Skeletal muscle tissue (tissue), 4 donors: ENCODE results near the gene BACH2. TPM values are rescaled to one million over a fixed set of nuclear protein-coding genes. Genes with fewer than 3 reads are reported as not detected.

ENCODE experiments used
- H3K27ac ChIP-seq: one replicate; pipeline ENCODE4 v1.7.0; 2013; ENCODE audit warnings: mild to moderate bottlenecking, low read depth, low read length, inconsistent platforms
- H3K27me3 ChIP-seq, 3 donors: one replicate each; pipeline ENCODE4 v1.7.0; 2013; ENCODE audit warnings: low read length in 3 of 3; ENCODE audit not compliant: control insufficient read depth in 3 of 3, insufficient read depth in 3 of 3
- H3K36me3 ChIP-seq, 3 donors: one replicate each; pipeline ENCODE4 v1.7.0; 2013; ENCODE audit warnings: low read length in 3 of 3; ENCODE audit not compliant: control insufficient read depth in 3 of 3, insufficient read depth in 3 of 3
- H3K4me1 ChIP-seq, 3 donors: one replicate each; pipeline ENCODE4 v1.7.0; 2013; ENCODE audit warnings: low read length in 3 of 3, mild to moderate bottlenecking in 3 of 3; ENCODE audit not compliant: control insufficient read depth in 3 of 3, insufficient read depth in 3 of 3
- H3K4me3 ChIP-seq, 3 donors: one replicate each; pipeline ENCODE4 v1.7.0; 2013; ENCODE audit warnings: low read length in 3 of 3
- H3K9ac ChIP-seq, 3 donors: one replicate each; pipeline ENCODE4 v1.7.0; 2013; ENCODE audit warnings: low read length in 3 of 3, mild to moderate bottlenecking in 3 of 3, moderate library complexity in 2 of 3, low read depth in 1 of 3
- H3K9me3 ChIP-seq, 3 donors: one replicate each; pipeline ENCODE4 v1.7.0; 2013; ENCODE audit warnings: low read length in 3 of 3; ENCODE audit not compliant: control insufficient read depth in 3 of 3
- total RNA-seq: library from RNA; depleted of rRNA; stranded (reverse); fragments of >200 nt; gene quantifications from one replicate; pipeline ENCODE4 v1.2.3, GENCODE V29; 2014
- donor health status: Osteomylitis.

The BACH2 gene
- total RNA-seq, 1 donor from 2014 or later: 3.7 TPM

GRCh38 chr6:90303039-90303438, 6.4 kb upstream of the BACH2 start:
- no peaks in the 10 kb centered on the region for H3K4me1 ChIP-seq
- H3K36me3 ChIP-seq: no peaks in the 10 kb centered on the region
- H3K4me3 ChIP-seq: no peak overlapping the region
- H3K27ac ChIP-seq: no peak overlapping the region
- no peak overlapping the region for H3K9ac ChIP-seq
- no peaks in the 10 kb centered on the region for H3K9me3 ChIP-seq
- H3K27me3 ChIP-seq: no peaks in the 10 kb centered on the region

DNA sequence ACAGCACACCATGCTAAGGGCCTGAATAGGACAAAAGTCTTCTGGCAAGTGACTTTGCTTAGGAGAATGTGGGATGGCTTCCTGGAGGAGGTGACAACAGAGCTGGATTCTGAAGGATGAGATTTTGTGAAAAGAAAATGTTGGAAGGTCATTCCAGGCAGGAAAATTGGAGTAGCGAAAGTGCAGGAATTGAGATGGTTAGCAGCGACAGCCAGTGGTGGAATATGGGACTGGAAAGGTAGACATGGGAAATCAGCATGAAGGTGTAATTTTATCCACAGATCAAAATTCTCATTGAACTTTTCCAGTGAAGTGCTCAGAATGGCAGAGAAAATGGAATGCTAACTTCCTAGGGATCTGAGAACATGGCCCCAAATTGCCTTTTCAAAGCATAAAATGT, 5.7 kb upstream of the BACH2 start:
- H3K9ac ChIP-seq: no peak overlapping the region
- no peak overlapping the region for H3K27ac ChIP-seq
- H3K27me3 ChIP-seq: no peaks in the 10 kb centered on the region
- H3K36me3 ChIP-seq: no peaks in the 10 kb centered on the region
- H3K4me3 ChIP-seq: no peak overlapping the region
- no peaks in the 10 kb centered on the region for H3K9me3 ChIP-seq
- no peaks in the 10 kb centered on the region for H3K4me1 ChIP-seq

DNA sequence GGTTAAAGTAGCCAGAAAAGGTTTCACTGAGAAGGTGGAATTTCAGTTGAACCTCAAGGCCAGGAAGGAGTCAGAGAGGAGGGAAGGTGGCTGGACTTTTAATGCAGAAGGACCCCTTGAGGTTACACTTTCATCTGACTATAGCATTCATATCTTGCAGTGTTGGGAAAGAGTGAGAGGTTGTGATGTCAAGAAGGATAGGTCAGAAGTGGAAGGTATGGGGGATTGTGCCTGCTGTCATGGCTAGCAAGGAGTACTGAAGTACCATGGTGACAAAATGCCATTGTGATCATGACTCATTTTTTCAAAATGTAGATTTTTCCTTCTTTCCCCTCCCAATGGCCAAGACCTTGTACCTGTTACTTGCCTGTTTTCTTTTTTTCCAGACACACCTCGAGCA, 5.2 kb upstream of the BACH2 start:
- no peak overlapping the region for H3K9ac ChIP-seq
- H3K9me3 ChIP-seq: no peaks in the 10 kb centered on the region

GRCh38 chr6:90298459-90299053, 1.9 kb upstream of the BACH2 start:
- Histone ChIP-seq H3K27ac (no peak overlapping the region), H3K36me3 (no peaks in the 10 kb centered on the region), H3K4me1 (peaks cover 6 to 17% (median 13%) of the 10 kb centered on the region in 3 donors), H3K9me3 (no peaks in the 10 kb centered on the region), H3K27me3 (no peaks in the 10 kb centered on the region), H3K9ac (no peak overlapping the region), H3K4me3 (no peak overlapping the region)

More for the DNA sequence above, 5.2 kb upstream of the BACH2 start:
- Histone ChIP-seq H3K4me1 (no peaks in the 10 kb centered on the region), H3K4me3 (no peak overlapping the region), H3K36me3 (no peaks in the 10 kb centered on the region), H3K27ac (no peak overlapping the region), H3K27me3 (no peaks in the 10 kb centered on the region)

GRCh38 chr6:90297867-90298381, 1.3 kb upstream of the BACH2 start:
- peak overlapping the region in 1 of 3 donors; percentile 84 for H3K9ac ChIP-seq
- H3K4me3 ChIP-seq: no peak overlapping the region
- H3K36me3 ChIP-seq: no peaks in the 10 kb centered on the region
- H3K27ac ChIP-seq: no peak overlapping the region
- H3K9me3 ChIP-seq: no peaks in the 10 kb centered on the region
- H3K27me3 ChIP-seq: no peaks in the 10 kb centered on the region
- peaks cover 10 to 18% (median 17%) of the 10 kb centered on the region in 3 donors for H3K4me1 ChIP-seq

DNA sequence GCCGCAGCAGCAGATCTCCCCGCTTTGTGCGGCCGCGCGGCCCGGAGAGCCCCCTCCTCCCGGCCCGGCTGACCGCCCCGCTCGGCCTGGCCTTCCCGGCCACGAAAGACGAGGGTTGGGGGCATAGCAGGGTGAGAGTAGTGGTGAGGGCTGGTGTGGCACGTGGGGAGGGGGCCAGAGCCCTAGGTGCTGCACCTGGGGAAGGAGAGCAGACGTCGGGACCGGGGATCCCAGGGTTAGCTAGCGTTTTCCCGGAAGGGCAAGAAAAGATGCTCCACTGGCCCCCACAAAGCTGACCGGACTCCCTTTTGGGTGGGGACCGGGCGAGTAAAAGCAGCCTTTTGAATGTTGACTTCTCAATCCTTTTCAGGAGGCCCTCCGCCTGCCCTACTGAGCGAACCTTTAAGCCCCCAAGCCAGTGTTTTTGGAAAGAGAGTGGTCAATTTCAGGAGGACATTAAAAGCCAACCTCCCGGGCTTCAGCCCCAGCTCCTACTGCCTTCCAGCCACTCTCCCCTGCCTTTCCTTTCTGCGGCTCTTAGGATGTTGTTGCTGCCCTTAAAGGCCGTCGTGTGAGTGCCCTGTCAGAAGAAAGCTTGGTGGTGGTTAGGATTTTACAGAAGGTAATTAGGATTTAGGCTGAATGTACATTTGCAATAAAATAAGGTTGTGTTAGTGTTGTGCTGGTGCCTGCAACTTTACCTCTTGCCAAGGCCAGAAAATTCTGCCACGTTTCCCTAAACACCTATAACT, 648 bp upstream of the BACH2 start:
- no peaks in the 10 kb centered on the region for H3K36me3 ChIP-seq
- H3K4me3 ChIP-seq: peak overlapping the region; percentile 55 to 86 (median 83)
- no peaks in the 10 kb centered on the region for H3K27me3 ChIP-seq
- peak overlapping the region; percentile 94 for H3K27ac ChIP-seq
- peak overlapping the region; percentile 69 to 84 (median 77) for H3K9ac ChIP-seq
- H3K4me1 ChIP-seq: peaks cover 10 to 18% (median 17%) of the 10 kb centered on the region in 3 donors
- no peaks in the 10 kb centered on the region for H3K9me3 ChIP-seq

GRCh38 chr6:90295854-90296340, 746 bp downstream of the BACH2 start:
- peak overlapping the region; percentile 83 to 91 (median 86) for H3K4me3 ChIP-seq
- H3K27me3 ChIP-seq: no peaks in the 10 kb centered on the region
- peaks cover 17 to 20% (median 20%) of the 10 kb centered on the region in 3 donors for H3K4me1 ChIP-seq
- peak overlapping the region; percentile 90 to 93 (median 92) for H3K9ac ChIP-seq
- no peaks in the 10 kb centered on the region for H3K9me3 ChIP-seq
- H3K27ac ChIP-seq: peak overlapping the region; percentile 94
- H3K36me3 ChIP-seq: no peaks in the 10 kb centered on the region

GRCh38 chr6:90294989-90295853, 1.4 kb downstream of the BACH2 start:
- H3K36me3 ChIP-seq: no peaks in the 10 kb centered on the region
- H3K9me3 ChIP-seq: no peaks in the 10 kb centered on the region
- H3K27me3 ChIP-seq: no peaks in the 10 kb centered on the region
- peak overlapping the region; percentile 90 to 93 (median 92) for H3K9ac ChIP-seq
- H3K4me1 ChIP-seq: peaks cover 23 to 25% (median 24%) of the 10 kb centered on the region in 3 donors
- peak overlapping the region; percentile 94 for H3K27ac ChIP-seq
- peak overlapping the region; percentile 83 to 91 (median 86) for H3K4me3 ChIP-seq

GRCh38 chr6:90294614-90294988, 2.0 kb downstream of the BACH2 start:
- H3K4me3 ChIP-seq: peak overlapping the region; percentile 83 to 91 (median 86)
- H3K27ac ChIP-seq: peak overlapping the region; percentile 94
- H3K27me3 ChIP-seq: no peaks in the 10 kb centered on the region
- peak overlapping the region; percentile 90 to 93 (median 92) for H3K9ac ChIP-seq
- H3K36me3 ChIP-seq: no peaks in the 10 kb centered on the region
- H3K4me1 ChIP-seq: peaks cover 27 to 31% (median 28%) of the 10 kb centered on the region in 3 donors
- H3K9me3 ChIP-seq: no peaks in the 10 kb centered on the region
